Stimulated activated CD8-positive, alpha-beta memory T cell treated with anti-CD3 and anti-CD28 coated beads, Interleukin-12 subunit alpha, Interleukin-12 subunit beta, amount 100 ng/mL, for 1 hour (primary cell): ENCODE results near the gene DDHD1.

ENCODE experiments used
- DNase-seq: peaks from one replicate; pipeline ENCODE4 v3.0.0-alpha.2; 2020; ENCODE audit warnings: low read depth

The DDHD1 gene

GRCh38 chr14:52988139-52988538 lies 165.0 kb downstream of the DDHD1 start:
- DNase-seq, result no peak

GRCh38 chr14:52987514-52987913 lies 165.6 kb downstream of the DDHD1 start:
- DNase-seq, result no peak

GRCh38 chr14:52987042-52987441 lies 166.1 kb downstream of the DDHD1 start:
- no peak for DNase-seq
